HG03103 (cell line): ENCODE results near the gene WDR70.
"Not testable (repeated sequence)": the region's sequence is repeated elsewhere in the genome, so short reads cannot be mapped to it uniquely, and the experiment has no call there.

ENCODE experiments used
- ATAC-seq: cut with Tn5 transposase; IDR thresholded peaks from one replicate; pipeline ENCODE4 v1.9.1; 2021; ENCODE audit warnings: low read depth; ENCODE audit not compliant: unreplicated experiment

Gene WDR70

GRCh38 chr5:37506722-37507121 lies 127.6 kb downstream of the WDR70 start:
- ATAC-seq: no peak

- ATAC-seq: no peak
Measured at GRCh38 chr5:37511646-37512045, 132.5 kb downstream of the WDR70 start.

- ATAC-seq: no peak
Measured at GRCh38 chr5:37514946-37515345, 135.8 kb downstream of the WDR70 start.

GRCh38 chr5:37517686-37518085 lies 138.6 kb downstream of the WDR70 start:
- no peak for ATAC-seq

GRCh38 chr5:37518356-37518755 lies 139.2 kb downstream of the WDR70 start:
- not testable (repeated sequence) for ATAC-seq

- no peak for ATAC-seq
Measured at GRCh38 chr5:37519304-37519703, 140.2 kb downstream of the WDR70 start.

GRCh38 chr5:37519807-37520206 lies 140.7 kb downstream of the WDR70 start:
- no peak for ATAC-seq

GRCh38 chr5:37520811-37521210 lies 141.7 kb downstream of the WDR70 start:
- no peak for ATAC-seq

GRCh38 chr5:37532976-37533740 lies 154.0 kb downstream of the WDR70 start:
- ATAC-seq: no peak

- no peak for ATAC-seq
Measured at GRCh38 chr5:37533851-37534250, 154.7 kb downstream of the WDR70 start.

GRCh38 chr5:37539459-37539858 lies 160.3 kb downstream of the WDR70 start:
- no peak for ATAC-seq

GRCh38 chr5:37543216-37543615 lies 164.1 kb downstream of the WDR70 start:
- ATAC-seq: no peak

GRCh38 chr5:37549411-37549810 lies 170.3 kb downstream of the WDR70 start:
- no peak for ATAC-seq

- no peak for ATAC-seq
Measured at GRCh38 chr5:37552161-37552560, 173.0 kb downstream of the WDR70 start.

- no peak for ATAC-seq
Measured at GRCh38 chr5:37552770-37553719, 173.9 kb downstream of the WDR70 start.

- ATAC-seq: no peak
Measured at GRCh38 chr5:37553720-37554404, 174.7 kb downstream of the WDR70 start.

- ATAC-seq: no peak
Measured at GRCh38 chr5:37554405-37554739, 175.3 kb downstream of the WDR70 start.

- no peak for ATAC-seq
Measured at GRCh38 chr5:37554938-37555337, 175.8 kb downstream of the WDR70 start.

GRCh38 chr5:37557734-37558293 lies 178.7 kb downstream of the WDR70 start:
- no peak for ATAC-seq

GRCh38 chr5:37565062-37565670 lies 186.0 kb downstream of the WDR70 start:
- ATAC-seq: no peak
